ENCODE results near the gene PRKN.
"Not testable (repeated sequence)": the region's sequence is repeated elsewhere in the genome, so short reads cannot be mapped to it uniquely, and the experiment has no call there.

Gene PRKN

GRCh38 chr6:161880056-161880455 is 847.5 kb downstream of the PRKN start:
- FAIRE-seq, result no peak

GRCh38 chr6:161876231-161876630 is 851.3 kb downstream of the PRKN start:
- no peak for FAIRE-seq

- no peak for FAIRE-seq
These were observed 857.2 kb downstream of the PRKN start for GRCh38 chr6:161870236-161870901.

GRCh38 chr6:161869491-161869890 is 858.1 kb downstream of the PRKN start:
- no peak for FAIRE-seq

- FAIRE-seq, result no peak
These were observed 861.0 kb downstream of the PRKN start for GRCh38 chr6:161866570-161866969.

- not testable (repeated sequence) for FAIRE-seq
These were observed 866.5 kb downstream of the PRKN start for GRCh38 chr6:161861061-161861460.

- no peak for FAIRE-seq
These were observed 873.9 kb downstream of the PRKN start for GRCh38 chr6:161853657-161854056.

- not testable (repeated sequence) for FAIRE-seq
These were observed 876.1 kb downstream of the PRKN start for GRCh38 chr6:161851486-161851885.

- FAIRE-seq, result no peak
These were observed 877.0 kb downstream of the PRKN start for GRCh38 chr6:161850562-161850961.

- FAIRE-seq, result no peak
These were observed 879.9 kb downstream of the PRKN start for GRCh38 chr6:161847628-161848027.

GRCh38 chr6:161844804-161845203 is 882.8 kb downstream of the PRKN start:
- FAIRE-seq, result no peak

- FAIRE-seq, result no peak
These were observed 884.5 kb downstream of the PRKN start for GRCh38 chr6:161843066-161843465.

- FAIRE-seq, result no peak
These were observed 887.2 kb downstream of the PRKN start for GRCh38 chr6:161840380-161840779.

- FAIRE-seq, result no peak
These were observed 889.1 kb downstream of the PRKN start for GRCh38 chr6:161838306-161839035.

- FAIRE-seq, result no peak
These were observed 889.7 kb downstream of the PRKN start for GRCh38 chr6:161837854-161838253.

- FAIRE-seq, result no peak
These were observed 890.2 kb downstream of the PRKN start for GRCh38 chr6:161837449-161837735.

GRCh38 chr6:161836643-161837448 is 890.7 kb downstream of the PRKN start:
- peak; percentile 77 for FAIRE-seq

GRCh38 chr6:161835500-161836215 is 891.9 kb downstream of the PRKN start:
- FAIRE-seq, result peak; percentile 23

GRCh38 chr6:161834426-161834825 is 893.1 kb downstream of the PRKN start:
- FAIRE-seq, result no peak

GRCh38 chr6:161833099-161833860 is 894.3 kb downstream of the PRKN start:
- no peak for FAIRE-seq

GRCh38 chr6:161832622-161833021 is 894.9 kb downstream of the PRKN start:
- FAIRE-seq, result no peak

GRCh38 chr6:161830866-161831616 is 896.5 kb downstream of the PRKN start:
- no peak for FAIRE-seq

Data from TTC549 (cell line).